CD4-positive, alpha-beta T cell (primary cell): ENCODE data around the gene AGBL1. TPM values are rescaled to one million over a fixed set of nuclear protein-coding genes. Genes with fewer than 3 reads are reported as not detected.

ENCODE experiments used
- ATAC-seq: fragments of 200-7000 bp; cut with Tn5 transposase; one replicate; pipeline ENCODE4 v1.10.0; 2022; ENCODE audit warnings: mild to moderate bottlenecking; ENCODE audit not compliant: poor library complexity
- CTCF ChIA-PET: fragments of 350-600 bp; sonication (Branson Sonifier 250); formaldehyde crosslinking; loops from one replicate; lab custom pipeline; 2021; ENCODE audit warnings: antibody characterized with exemption, inconsistent platforms; lab: Charles Lee
- POLR2A ChIA-PET: fragments of 350-600 bp; sonication (Branson Sonifier 250); formaldehyde crosslinking; loops from one replicate; lab custom pipeline; 2021; ENCODE audit warnings: antibody characterized with exemption, inconsistent platforms; lab: Charles Lee
- DNase-seq, 14 experiments: peaks; one replicate each; pipeline ENCODE4 v3.0.0-alpha.2; 2013 to 2020; ENCODE audit warnings: mixed read lengths in 2 of 14
- H3K27ac ChIP-seq, 2 donors: one replicate each; pipeline versions ENCODE4 v1.5.1 to v1.7.0; 2013; ENCODE audit warnings: low read length in 2 of 2, low read depth in 1 of 2, mild to moderate bottlenecking in 1 of 2
- H3K27me3 ChIP-seq, 2 experiments: 1 replicate in 1 of 2; 2 replicates in 1 of 2; pipeline versions ENCODE4 v1.6.1 to v1.7.0; 2013; ENCODE audit warnings: low read length in 2 of 2, control low read depth in 1 of 2, mild to moderate bottlenecking in 1 of 2, moderate library complexity in 1 of 2; ENCODE audit not compliant: insufficient read depth in 2 of 2, control insufficient read depth in 1 of 2
- H3K36me3 ChIP-seq: one replicate; pipeline ENCODE4 v1.6.1; 2013; ENCODE audit warnings: low read length, control low read depth; ENCODE audit not compliant: insufficient read depth
- H3K4me1 ChIP-seq: one replicate; pipeline ENCODE4 v1.6.1; 2013; ENCODE audit warnings: low read length, control low read depth; ENCODE audit not compliant: insufficient read depth
- H3K4me3 ChIP-seq: one replicate; pipeline ENCODE4 v1.5.1; 2013; ENCODE audit warnings: mild to moderate bottlenecking, low read length, moderate library complexity
- H3K9me3 ChIP-seq, 2 experiments: 1 replicate in 1 of 2; 2 replicates in 1 of 2; pipeline versions ENCODE4 v1.6.1 to v1.7.0; 2013; ENCODE audit warnings: low read length in 2 of 2, mild to moderate bottlenecking in 2 of 2, control low read depth in 1 of 2, moderate library complexity in 1 of 2; ENCODE audit not compliant: control insufficient read depth in 1 of 2, insufficient read depth in 1 of 2
- H3K27ac Mint-ChIP-seq: one replicate; pipeline ENCODE4 v1.8.0; 2020; ENCODE audit warnings: mixed read lengths
- H3K27me3 Mint-ChIP-seq: one replicate; pipeline ENCODE4 v1.8.0; 2021; ENCODE audit warnings: mixed read lengths
- H3K36me3 Mint-ChIP-seq: one replicate; pipeline ENCODE4 v1.8.0; 2021; ENCODE audit warnings: low read depth, mixed read lengths
- H3K4me1 Mint-ChIP-seq: one replicate; pipeline ENCODE4 v1.8.0; 2021; ENCODE audit warnings: low read depth, mixed read lengths
- H3K4me3 Mint-ChIP-seq: one replicate; pipeline ENCODE4 v1.8.0; 2020; ENCODE audit warnings: mild to moderate bottlenecking, mixed read lengths
- H3K9me3 Mint-ChIP-seq: one replicate; pipeline ENCODE4 v1.8.0; 2020; ENCODE audit warnings: mixed read lengths
- CTCF ChIP-seq: fragments of 200-600 bp; IDR thresholded peaks from one replicate; pipeline ENCODE4 v1.8.0; 2022; ENCODE audit warnings: antibody characterized with exemption, mild to moderate bottlenecking
- intact Hi-C, 2 experiments: fragments of 100-400 bp; cut with DNase I in 1 of 2; cut with micrococcal nuclease in 1 of 2; formaldehyde crosslinking; loops; one replicate each; pipeline versions ENCODE4 v1.15.1 to v1.9.0; 2023 to 2025; cut with DNase I, micrococcal nuclease
- total RNA-seq, 174 experiments: library from RNA in 2 of 174; stranded (reverse) in 2 of 174; gene quantifications; one replicate each; pipeline ENCODE4 v1.2.3 and lab custom pipeline; 2021 to 2026

The AGBL1 gene
- total RNA-seq, 2 experiments from 2014 or later: not detected

- no peaks in the 10 kb centered on the region for H3K9me3 Mint-ChIP-seq
- peaks cover 15% of the 10 kb centered on the region for H3K27me3 Mint-ChIP-seq
Measured at GRCh38 chr15:86863226-86863915, 783.7 kb downstream of the AGBL1 start.

GRCh38 chr15:86865920-86866319 lies 786.2 kb downstream of the AGBL1 start:
- Histone ChIP-seq H3K4me3 (no peak overlapping the region), H3K27ac (no peak overlapping the region), H3K9me3 (no peaks in the 10 kb centered on the region), H3K36me3 (no peaks in the 10 kb centered on the region), H3K27me3 (no peaks in the 10 kb centered on the region), H3K4me1 (no peaks in the 10 kb centered on the region)
- Mint-ChIP-seq H3K27me3 (peaks cover 18% of the 10 kb centered on the region), H3K4me3 (no peak overlapping the region), H3K36me3 (no peaks in the 10 kb centered on the region), H3K27ac (no peak overlapping the region), H3K4me1 (no peaks in the 10 kb centered on the region), H3K9me3 (no peaks in the 10 kb centered on the region)
- POLR2A ChIA-PET: no interaction called here
- DNase-seq (no peak), ATAC-seq (no peak)
- no peak for TF ChIP-seq CTCF
- CTCF ChIA-PET: no interaction called here
- intact Hi-C loops: no loop called here

More at GRCh38 chr15:86863226-86863915, 783.7 kb downstream of the AGBL1 start:
- no peaks in the 10 kb centered on the region for H3K4me1 ChIP-seq
- H3K36me3 ChIP-seq: no peaks in the 10 kb centered on the region
- Mint-ChIP-seq H3K4me1 (no peaks in the 10 kb centered on the region), H3K36me3 (no peaks in the 10 kb centered on the region), H3K4me3 (no peak overlapping the region), H3K27ac (no peak overlapping the region)
- POLR2A ChIA-PET: no interaction called here
- ATAC-seq (no peak), DNase-seq (no peak)
- no peaks in the 10 kb centered on the region for H3K27me3 ChIP-seq
- no peak for TF ChIP-seq CTCF
- no peaks in the 10 kb centered on the region for H3K9me3 ChIP-seq
- intact Hi-C loops: no loop called here
- no peak overlapping the region for H3K27ac ChIP-seq
- no peak overlapping the region for H3K4me3 ChIP-seq
- CTCF ChIA-PET: no interaction called here

GRCh38 chr15:86870846-86871245 lies 791.2 kb downstream of the AGBL1 start:
- Mint-ChIP-seq H3K36me3 (no peaks in the 10 kb centered on the region), H3K9me3 (peaks cover 2% of the 10 kb centered on the region), H3K4me1 (no peaks in the 10 kb centered on the region), H3K27ac (no peak overlapping the region), H3K27me3 (peaks cover 10% of the 10 kb centered on the region), H3K4me3 (no peak overlapping the region)
- DNase-seq: no peak
- H3K9me3 ChIP-seq: no peaks in the 10 kb centered on the region
- ATAC-seq: no peak
- no peak overlapping the region for H3K4me3 ChIP-seq
- no peak overlapping the region for H3K27ac ChIP-seq
- CTCF ChIA-PET: no interaction called here
- H3K4me1 ChIP-seq: no peaks in the 10 kb centered on the region
- H3K36me3 ChIP-seq: no peaks in the 10 kb centered on the region
- intact Hi-C loops: no loop called here
- POLR2A ChIA-PET: no interaction called here
- no peak for TF ChIP-seq CTCF
- H3K27me3 ChIP-seq: no peaks in the 10 kb centered on the region
